Measurements from ENCODE around the gene HS3ST2.

The HS3ST2 gene

DNA sequence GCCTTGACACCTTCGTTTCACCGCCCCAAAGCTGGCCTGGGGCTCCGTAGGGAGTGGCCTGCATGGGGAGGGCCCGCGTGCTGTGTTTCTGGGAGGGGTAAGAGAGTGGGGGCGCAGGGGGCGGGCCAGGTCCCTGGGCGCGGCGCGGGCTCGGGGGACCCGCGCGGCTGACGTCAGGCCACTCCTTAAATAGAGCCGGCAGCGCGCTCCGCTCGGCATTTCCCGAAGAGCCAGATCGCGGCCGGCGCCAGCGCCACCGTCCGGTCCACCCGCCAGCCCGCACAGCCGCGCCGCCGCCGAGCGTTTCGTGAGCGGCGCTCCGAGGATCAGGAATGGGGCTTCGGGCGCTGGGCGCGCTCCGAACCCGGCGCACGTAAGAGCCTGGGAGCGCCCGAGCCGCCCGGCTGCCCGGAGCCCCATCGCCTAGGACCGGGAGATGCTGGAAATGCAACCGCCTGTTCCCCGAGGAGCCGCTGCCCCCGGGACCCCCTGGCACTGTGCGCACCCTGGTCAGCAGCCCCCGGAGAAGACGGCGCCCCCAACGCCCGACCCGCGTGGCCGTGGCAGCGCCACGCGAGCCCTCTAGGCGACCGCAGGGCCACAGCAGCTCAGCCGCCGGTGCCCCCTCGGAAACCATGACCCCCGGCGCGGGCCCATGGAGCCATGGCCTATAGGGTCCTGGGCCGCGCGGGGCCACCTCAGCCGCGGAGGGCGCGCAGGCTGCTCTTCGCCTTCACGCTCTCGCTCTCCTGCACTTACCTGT, at the start of gene HS3ST2:
HS3ST2 (plus strand) TSS at position 215 of the 763 bp plus-strand sequence; CDS start at position 664, 449 bp downstream.
- DNase-seq: no peak

GRCh38 chr16:22764662-22765327, 49.2 kb upstream of the HS3ST2 start:
- no peak for DNase-seq

DNA sequence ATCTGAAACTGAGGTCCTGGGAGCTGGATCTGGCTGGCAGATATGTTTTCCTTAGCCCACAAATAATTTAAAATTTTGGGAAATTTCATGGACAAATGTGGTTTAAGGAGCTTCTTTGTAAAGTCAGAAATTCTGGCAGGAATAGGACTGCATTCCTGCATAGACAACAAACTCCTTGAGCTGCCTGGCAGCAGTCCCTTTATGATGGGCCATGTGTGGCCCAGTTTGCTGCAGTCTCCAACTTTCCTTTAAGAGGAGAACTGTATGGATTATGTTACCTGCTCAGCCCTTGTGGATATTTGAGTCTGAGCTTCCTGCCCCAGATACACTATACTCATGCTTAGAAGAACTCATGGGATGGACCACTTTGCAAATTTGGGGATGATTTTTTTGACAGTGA, 48.5 kb upstream of the HS3ST2 start:
- no peak for DNase-seq

GRCh38 chr16:22770866-22771265, 43.1 kb upstream of the HS3ST2 start:
- no peak for DNase-seq

DNA sequence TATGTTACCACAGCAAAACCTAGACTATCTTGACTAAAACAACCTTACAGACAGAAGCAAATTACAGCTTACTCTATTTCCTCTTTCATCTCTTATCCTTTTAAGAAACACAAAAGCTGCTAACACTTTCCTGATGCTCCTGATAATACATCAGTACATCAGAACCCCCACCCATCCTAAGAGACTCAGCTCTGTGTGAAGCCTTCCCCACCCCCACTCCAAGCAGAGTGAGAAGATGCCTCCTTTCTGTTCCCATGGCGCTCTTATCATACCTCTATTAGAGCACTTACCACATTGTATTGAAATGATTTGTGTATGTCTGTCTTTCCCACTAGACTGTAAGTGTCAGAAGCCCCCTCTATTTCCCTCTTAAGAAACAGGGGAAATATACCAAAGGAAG, 42.4 kb upstream of the HS3ST2 start:
- no peak for DNase-seq

GRCh38 chr16:22775220-22775922, 38.6 kb upstream of the HS3ST2 start:
- no peak for DNase-seq

GRCh38 chr16:22781480-22781879, 32.5 kb upstream of the HS3ST2 start:
- DNase-seq: no peak

GRCh38 chr16:22782314-22782713, 31.6 kb upstream of the HS3ST2 start:
- no peak for DNase-seq

DNA sequence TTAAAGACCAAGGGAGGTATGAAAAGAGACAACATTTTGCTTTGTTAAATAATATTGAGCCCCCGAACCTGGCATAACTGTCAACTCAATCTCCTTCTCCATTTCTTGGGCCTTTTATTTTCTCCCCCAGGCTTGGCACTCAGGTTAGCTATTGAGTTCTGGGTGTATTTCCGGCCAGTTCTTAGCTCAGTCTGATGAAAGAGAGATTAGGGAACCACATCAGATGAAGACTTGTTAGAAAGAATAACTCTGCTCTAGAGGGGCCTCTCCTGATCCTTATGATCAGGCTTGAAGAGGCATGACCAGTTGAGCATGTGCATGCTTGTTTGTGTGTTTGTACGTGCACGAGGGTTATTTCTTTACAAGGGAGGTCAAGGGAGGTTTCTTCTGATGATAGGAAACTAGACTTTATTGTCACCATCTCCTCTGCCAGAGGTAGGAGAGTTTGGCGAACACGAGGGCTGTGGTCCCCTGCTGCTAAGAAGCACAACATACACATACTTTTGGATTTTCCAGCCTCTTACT, 29.2 kb upstream of the HS3ST2 start:
- no peak for DNase-seq

DNA sequence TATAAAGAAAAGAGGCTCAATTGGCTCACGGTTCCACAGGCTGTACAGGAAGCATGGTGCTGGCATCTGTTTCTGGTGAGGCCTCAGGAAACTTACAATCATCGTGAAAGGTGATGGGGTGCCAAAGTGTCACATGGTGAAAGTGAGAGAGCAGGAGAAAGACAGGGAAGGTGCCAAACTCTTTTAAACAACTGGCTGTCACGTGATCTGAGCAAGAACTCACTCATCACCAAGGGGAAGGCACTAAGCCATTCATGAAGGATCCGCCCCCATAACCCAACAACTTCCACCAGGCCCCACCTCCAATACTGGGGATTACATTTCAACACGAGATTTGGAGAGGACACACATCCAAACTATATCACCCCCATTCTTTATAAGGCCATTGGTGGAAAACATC, 28.4 kb upstream of the HS3ST2 start:
- DNase-seq: no peak

- DNase-seq: no peak
These were observed 27.7 kb upstream of the HS3ST2 start for GRCh38 chr16:22786284-22786683.

DNA sequence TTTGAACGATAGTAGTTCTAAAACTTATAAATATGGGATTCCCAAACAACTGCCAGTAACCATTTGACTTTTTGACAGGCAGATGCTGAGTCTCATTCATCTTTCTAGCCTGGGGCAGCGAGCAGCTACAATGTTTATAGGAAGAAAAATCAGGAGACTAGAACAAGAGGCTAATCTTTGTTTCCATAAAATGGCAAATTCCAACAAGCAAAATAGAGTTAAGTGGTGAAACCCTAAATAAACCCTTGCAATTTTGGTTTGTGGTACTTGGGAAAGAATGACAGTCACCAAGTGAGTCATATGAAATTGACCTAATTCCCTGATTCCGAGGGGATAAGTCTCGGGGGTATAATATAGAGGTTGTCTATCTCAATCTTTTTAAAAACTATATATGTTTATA, 27.3 kb upstream of the HS3ST2 start:
- no peak for DNase-seq

- no peak for DNase-seq
These were observed 26.3 kb upstream of the HS3ST2 start for GRCh38 chr16:22787466-22788192.

- DNase-seq: no peak
These were observed 25.8 kb upstream of the HS3ST2 start for GRCh38 chr16:22788193-22788530.

GRCh38 chr16:22789281-22789945, 24.5 kb upstream of the HS3ST2 start:
- no peak for DNase-seq

DNA sequence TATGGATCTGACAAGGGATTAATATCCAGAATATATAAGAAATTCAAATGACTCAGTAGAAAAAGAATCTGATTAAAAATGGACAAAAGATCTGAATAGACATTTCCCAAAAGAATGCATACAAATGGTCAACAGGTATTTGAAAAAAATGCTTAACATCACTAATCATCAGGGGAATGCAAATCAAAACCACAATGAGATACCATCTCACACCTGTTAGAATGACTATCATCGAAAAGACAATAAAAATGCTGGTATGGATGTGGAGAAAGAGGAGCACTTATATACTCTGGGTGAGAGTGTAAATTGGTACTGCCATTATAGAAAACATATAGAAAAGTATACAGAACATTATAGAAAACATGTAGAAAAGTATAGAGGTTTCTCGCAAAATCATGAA, 16.4 kb upstream of the HS3ST2 start:
- DNase-seq: no peak

DNA sequence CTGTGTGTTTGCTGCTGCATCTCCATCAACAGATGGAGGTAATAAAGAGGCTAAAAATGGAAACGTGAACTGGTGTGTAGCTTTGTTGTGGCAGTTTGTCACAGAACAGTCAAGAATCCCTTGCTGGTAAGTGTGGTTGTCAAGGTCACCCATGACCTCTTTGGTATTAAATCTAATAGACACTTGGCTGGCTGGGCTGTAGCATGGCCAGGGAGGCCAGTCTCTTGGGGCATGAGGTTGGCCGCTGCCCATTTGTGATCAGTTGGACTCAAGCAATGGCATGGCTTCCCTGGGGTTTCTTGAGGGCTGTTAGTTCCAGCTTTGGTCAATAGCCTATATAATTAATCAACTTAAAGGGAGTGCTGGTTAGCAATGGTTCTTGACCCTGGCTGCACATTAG, 14.8 kb upstream of the HS3ST2 start:
- no peak for DNase-seq

- DNase-seq: no peak
These were observed 9.1 kb upstream of the HS3ST2 start for GRCh38 chr16:22804893-22805292.

DNA sequence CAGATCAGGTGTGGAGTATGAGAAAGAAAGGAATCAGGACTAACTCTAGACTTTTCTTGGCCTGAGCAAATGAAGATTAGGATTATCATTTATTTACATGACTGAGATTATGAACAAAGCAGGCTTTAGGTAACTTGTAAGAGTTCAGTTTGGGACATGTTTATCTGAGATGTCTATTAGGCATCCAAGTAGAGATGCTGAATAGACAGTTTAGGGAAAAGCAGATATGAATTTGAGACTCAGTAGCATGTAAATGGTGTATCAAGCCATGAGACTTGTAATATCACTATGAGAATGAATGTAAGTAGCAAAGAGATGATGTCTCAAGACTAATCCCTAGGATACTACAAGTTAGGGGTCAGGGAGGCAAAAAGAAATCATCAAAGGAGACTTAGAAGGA, 8.6 kb upstream of the HS3ST2 start:
- no peak for DNase-seq

- DNase-seq: no peak
These were observed 7.2 kb upstream of the HS3ST2 start for GRCh38 chr16:22806811-22807210.

GRCh38 chr16:22810226-22810625, 3.7 kb upstream of the HS3ST2 start:
- no peak for DNase-seq

GRCh38 chr16:22813223-22813947, 577 bp upstream of the HS3ST2 start:
- no peak for DNase-seq
